Thyroid gland (tissue), 4 donors: ENCODE measurements around the gene FARS2. TPM values are rescaled to one million over a fixed set of nuclear protein-coding genes. Genes with fewer than 3 reads are reported as not detected.
A peak's percentile ranks its signal among the peaks of the same experiment; 100 is the strongest.
"Not testable (repeated sequence)": the region's sequence is repeated elsewhere in the genome, so short reads cannot be mapped to it uniquely, and the experiment has no call there.

Experiments
- DNase-seq, 2 donors: peaks; one replicate each; pipeline ENCODE4 v3.0.0-alpha.2; 2019
- H3K27ac ChIP-seq, 3 donors: fragments of 200-600 bp; sonication (generic); 1 replicate in 2 of 3; 2 replicates in 1 of 3; pipeline ENCODE4 v1.5.1; 2016 to 2019; ENCODE audit warnings: mild to moderate bottlenecking in 1 of 3, moderate library complexity in 1 of 3
- H3K27me3 ChIP-seq: fragments of 200-600 bp; sonication (generic); one replicate; pipeline ENCODE4 v1.5.1; 2019
- H3K36me3 ChIP-seq, 2 donors: fragments of 200-600 bp; sonication (generic); one replicate each; pipeline ENCODE4 v1.5.1; 2016 to 2019
- H3K4me1 ChIP-seq, 2 donors: fragments of 200-600 bp; sonication (generic); one replicate each; pipeline ENCODE4 v1.5.1; 2017 to 2019
- H3K4me3 ChIP-seq, 3 donors: fragments of 200-600 bp; sonication (generic); replicated peaks in 1 of 3; 1 replicate in 2 of 3; 2 replicates in 1 of 3; pipeline ENCODE4 v1.5.1; 2016; ENCODE audit warnings: mild to moderate bottlenecking in 1 of 3
- H3K9me3 ChIP-seq: fragments of 200-600 bp; sonication (generic); one replicate; pipeline ENCODE4 v1.5.1; 2017
- CTCF ChIP-seq, 6 experiments: fragments of 200-600 bp in 3 of 6; fragments of 450-650 bp in 3 of 6; sonication (generic) in 3 of 6; IDR thresholded peaks; one replicate each; pipeline ENCODE4 v1.5.1; 2016 to 2019; ENCODE audit warnings: antibody characterized with exemption in 6 of 6, mild to moderate bottlenecking in 2 of 6, inconsistent platforms in 1 of 6, moderate library complexity in 1 of 6
- POLR2A ChIP-seq, 2 donors: fragments of 450-650 bp; IDR thresholded peaks; one replicate each; pipeline ENCODE4 v1.6.1; 2017; ENCODE audit warnings: antibody characterized with exemption in 2 of 2, mild to moderate bottlenecking in 2 of 2, moderate library complexity in 1 of 2
- WGBS, 2 donors: methylation state at CpG; one replicate each; pipeline ENCODE4 v1.1.5; 2017; 5-methylcytosine and 5-hydroxymethylcytosine counted together
- intact Hi-C: fragments of 100-400 bp; cut with DNase I; formaldehyde crosslinking; loops from one replicate; pipeline ENCODE4 v1.15.1; 2023
- total RNA-seq, 4 donors: library from RNA; depleted of rRNA; stranded (reverse); fragments of >200 nt; gene quantifications; one replicate each; pipeline ENCODE4 v1.2.3, GENCODE V29; 2016

The FARS2 gene
- total RNA-seq, 4 donors from 2014 or later, result 27.4 to 47.1 (median 34.2) TPM

GRCh38 chr6:5559651-5560050 lies 298.3 kb downstream of the FARS2 start:
- no peaks in the 10 kb centered on the region for H3K4me1 ChIP-seq
- H3K9me3 ChIP-seq, result no peaks in the 10 kb centered on the region
- no peaks in the 10 kb centered on the region for H3K36me3 ChIP-seq
- no peak overlapping the region for H3K4me3 ChIP-seq
- TF ChIP-seq CTCF (IDR thresholded peaks at IDR 0.05) (no peak), POLR2A (IDR thresholded peaks at IDR 0.05) (no peak)
- no peak overlapping the region for H3K27ac ChIP-seq
- WGBS, 2 donors, result 97 to 100% methylated on average over 2 of the region's 2 CpGs
- DNase-seq, result no peak
- intact Hi-C loops, result no loop called here
- no peaks in the 10 kb centered on the region for H3K27me3 ChIP-seq

GRCh38 chr6:5562277-5562676 lies 301.0 kb downstream of the FARS2 start:
- Histone ChIP-seq H3K27me3 (no peaks in the 10 kb centered on the region), H3K9me3 (no peaks in the 10 kb centered on the region), H3K27ac (no peak overlapping the region), H3K36me3 (no peaks in the 10 kb centered on the region), H3K4me3 (no peak overlapping the region), H3K4me1 (no peaks in the 10 kb centered on the region)
- intact Hi-C loops, result no loop called here
- WGBS, 2 donors, result 67 to 80% methylated on average over 3 of the region's 3 CpGs
- TF ChIP-seq CTCF (IDR thresholded peaks at IDR 0.05), result no peak
- no peak for TF ChIP-seq POLR2A (IDR thresholded peaks at IDR 0.05)
- DNase-seq, result no peak

- Histone ChIP-seq H3K27ac (no peak overlapping the region), H3K4me3 (no peak overlapping the region), H3K4me1 (no peaks in the 10 kb centered on the region), H3K36me3 (no peaks in the 10 kb centered on the region), H3K27me3 (no peaks in the 10 kb centered on the region), H3K9me3 (no peaks in the 10 kb centered on the region)
- WGBS, 2 donors, result 90 to 91% methylated on average over 4 of the region's 4 CpGs
- no peak for DNase-seq
- intact Hi-C loops, result no loop called here
- TF ChIP-seq POLR2A (IDR thresholded peaks at IDR 0.05) (no peak), CTCF (IDR thresholded peaks at IDR 0.05) (no peak)
Observed at GRCh38 chr6:5563086-5563485, 301.8 kb downstream of the FARS2 start.

- peak; percentile 12 to 29 for DNase-seq
- H3K27ac ChIP-seq, H3K4me3 ChIP-seq, H3K36me3 ChIP-seq, intact Hi-C loops, H3K4me1 ChIP-seq, H3K9me3 ChIP-seq, H3K27me3 ChIP-seq: not testable (repeated sequence)
- 37% methylated on average over 3 of the region's 3 CpGs for WGBS, 2 donors
Observed at GRCh38 chr6:5564746-5565145, 303.4 kb downstream of the FARS2 start.

GRCh38 chr6:5565971-5566370 lies 304.7 kb downstream of the FARS2 start:
- intact Hi-C loops, result no loop called here
- Histone ChIP-seq H3K4me3 (no peak overlapping the region), H3K9me3 (no peaks in the 10 kb centered on the region), H3K27me3 (no peaks in the 10 kb centered on the region), H3K27ac (no peak overlapping the region), H3K36me3 (no peaks in the 10 kb centered on the region), H3K4me1 (no peaks in the 10 kb centered on the region)
- no peak for TF ChIP-seq POLR2A (IDR thresholded peaks at IDR 0.05)
- no peak for TF ChIP-seq CTCF (IDR thresholded peaks at IDR 0.05)
- 94 to 95% methylated on average over 3 of the region's 3 CpGs for WGBS, 2 donors
- DNase-seq, result no peak

GRCh38 chr6:5566718-5567117 lies 305.4 kb downstream of the FARS2 start:
- Histone ChIP-seq H3K9me3 (no peaks in the 10 kb centered on the region), H3K4me1 (no peaks in the 10 kb centered on the region), H3K4me3 (no peak overlapping the region), H3K36me3 (no peaks in the 10 kb centered on the region), H3K27ac (no peak overlapping the region), H3K27me3 (no peaks in the 10 kb centered on the region)
- no peak for DNase-seq
- TF ChIP-seq CTCF (IDR thresholded peaks at IDR 0.05) (no peak), POLR2A (IDR thresholded peaks at IDR 0.05) (no peak)
- intact Hi-C loops, result no loop called here
- 95 to 97% methylated on average over 4 of the region's 4 CpGs for WGBS, 2 donors
